Measurements from ENCODE around the gene GNPTG. TPM values are rescaled to one million over a fixed set of nuclear protein-coding genes. Genes with fewer than 3 reads are reported as not detected.

Gene GNPTG
- total RNA-seq, 1 donor, result 26.3 TPM

GRCh38 chr16:1354815-1355540, 3.2 kb downstream of the GNPTG start:
- no peak for DNase-seq (ENCODE audit: low read depth)
- no peak overlapping the region for H3K4me3 ChIP-seq (ENCODE audit: low read depth, low read length)
- no peak for TF ChIP-seq CTCF (IDR thresholded peaks at IDR 0.05; ENCODE audit: insufficient read depth, low read depth, low read length)

DNA sequence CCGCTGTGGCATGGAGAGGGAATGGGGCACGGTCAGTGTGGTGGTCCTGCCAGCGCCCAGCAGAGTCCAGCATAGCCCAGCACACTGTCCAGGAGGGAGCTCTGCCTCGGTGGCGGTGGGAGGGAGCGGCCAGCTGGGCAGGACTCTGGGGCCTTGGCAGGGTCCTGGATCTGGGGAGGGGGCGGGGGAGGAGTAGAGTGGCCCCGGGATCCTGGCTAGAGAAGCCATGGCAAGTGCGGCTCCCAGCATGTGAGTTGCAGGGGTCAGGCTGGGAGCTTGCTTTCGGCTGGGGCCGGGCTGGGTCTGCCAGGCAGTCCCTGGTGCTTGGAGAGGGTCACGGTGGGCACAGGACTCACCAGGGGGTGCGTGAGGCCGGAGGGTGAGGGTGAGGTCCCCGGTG, 3.9 kb downstream of the GNPTG start:
- no peak for DNase-seq (ENCODE audit: low read depth)
- no peak overlapping the region for H3K4me3 ChIP-seq (ENCODE audit: low read depth, low read length)
- TF ChIP-seq CTCF (IDR thresholded peaks at IDR 0.05; ENCODE audit: insufficient read depth, low read depth, low read length), result no peak

DNA sequence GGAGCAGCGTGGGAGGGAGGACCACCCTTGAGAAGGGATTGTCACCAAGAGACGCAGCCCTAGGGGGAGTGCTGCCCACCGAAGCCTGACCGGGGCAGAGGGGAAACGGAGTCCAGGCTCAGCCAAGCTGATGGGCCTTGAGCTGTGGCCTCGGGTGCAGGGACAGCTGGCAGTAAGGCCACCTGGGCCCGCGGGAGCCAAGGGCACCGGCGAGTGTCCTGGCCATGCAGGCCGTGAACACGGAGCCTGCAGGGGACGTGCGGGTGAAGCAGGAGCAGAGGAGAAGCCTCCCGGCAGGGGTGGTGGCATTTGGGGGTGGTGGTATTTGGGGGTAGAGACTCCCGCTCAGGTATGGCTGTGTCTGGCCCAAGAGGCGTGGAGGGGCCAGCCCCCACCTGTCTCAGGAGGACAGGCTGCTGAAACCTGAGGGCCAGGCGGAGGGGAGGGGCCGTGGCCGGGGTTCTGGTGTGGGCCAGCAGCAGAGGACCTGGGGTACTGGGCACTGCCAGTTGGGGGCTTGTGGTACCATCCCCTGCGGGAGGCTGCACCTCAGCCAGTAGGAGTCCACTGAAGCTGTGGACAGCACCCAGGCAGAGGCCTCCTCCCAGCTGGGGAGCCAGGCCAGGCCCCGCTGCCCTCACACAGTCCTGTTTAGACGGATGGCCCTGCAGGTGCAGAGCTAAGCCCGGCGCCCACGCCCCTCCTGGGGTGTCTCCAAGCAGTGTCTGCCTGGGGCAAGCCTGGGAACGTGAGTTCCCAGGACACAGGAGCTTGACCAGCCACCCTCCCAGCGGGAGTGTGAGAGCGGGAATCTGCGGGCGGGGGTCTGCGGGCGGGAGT, 4.5 kb downstream of the GNPTG start:
- no peak for TF ChIP-seq CTCF (IDR thresholded peaks at IDR 0.05; ENCODE audit: insufficient read depth, low read depth, low read length)
- no peak overlapping the region for H3K4me3 ChIP-seq (ENCODE audit: low read depth, low read length)
- DNase-seq (ENCODE audit: low read depth), result no peak

- DNase-seq (ENCODE audit: low read depth), result no peak
- no peak for TF ChIP-seq CTCF (IDR thresholded peaks at IDR 0.05; ENCODE audit: insufficient read depth, low read depth, low read length)
Measured at GRCh38 chr16:1357906-1358566, 6.3 kb downstream of the GNPTG start.

DNA sequence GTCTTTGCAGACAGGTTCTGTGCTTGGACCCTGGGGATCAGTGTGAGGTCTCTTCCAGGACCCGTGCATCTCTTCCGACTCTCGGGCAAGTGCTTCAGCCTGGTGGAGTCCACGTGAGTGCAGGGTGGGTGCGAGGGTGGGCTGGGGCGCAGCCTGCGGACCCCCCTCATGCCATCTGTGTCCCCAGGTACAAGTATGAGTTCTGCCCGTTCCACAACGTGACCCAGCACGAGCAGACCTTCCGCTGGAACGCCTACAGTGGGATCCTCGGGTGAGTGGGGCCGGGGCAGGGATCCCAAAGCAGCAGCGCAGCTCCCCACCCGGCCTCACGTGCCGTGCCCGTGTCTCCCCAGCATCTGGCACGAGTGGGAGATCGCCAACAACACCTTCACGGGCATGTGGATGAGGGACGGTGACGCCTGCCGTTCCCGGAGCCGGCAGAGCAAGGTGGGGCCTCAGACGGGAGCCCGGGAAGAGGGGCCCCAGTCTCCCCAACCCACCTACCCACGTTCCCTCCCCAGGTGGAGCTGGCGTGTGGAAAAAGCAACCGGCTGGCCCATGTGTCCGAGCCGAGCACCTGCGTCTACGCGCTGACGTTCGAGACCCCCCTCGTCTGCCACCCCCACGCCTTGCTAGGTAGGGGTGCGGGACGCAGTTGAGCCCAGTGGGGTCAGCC, 10.1 kb downstream of the GNPTG start:
- TF ChIP-seq CTCF (IDR thresholded peaks at IDR 0.05; ENCODE audit: insufficient read depth, low read depth, low read length), result no peak
- no peak overlapping the region for H3K4me3 ChIP-seq (ENCODE audit: low read depth, low read length)
- DNase-seq (ENCODE audit: low read depth), result no peak

More at GRCh38 chr16:1357906-1358566, 6.3 kb downstream of the GNPTG start:
- H3K4me3 ChIP-seq (ENCODE audit: low read depth, low read length), result no peak overlapping the region

DNA sequence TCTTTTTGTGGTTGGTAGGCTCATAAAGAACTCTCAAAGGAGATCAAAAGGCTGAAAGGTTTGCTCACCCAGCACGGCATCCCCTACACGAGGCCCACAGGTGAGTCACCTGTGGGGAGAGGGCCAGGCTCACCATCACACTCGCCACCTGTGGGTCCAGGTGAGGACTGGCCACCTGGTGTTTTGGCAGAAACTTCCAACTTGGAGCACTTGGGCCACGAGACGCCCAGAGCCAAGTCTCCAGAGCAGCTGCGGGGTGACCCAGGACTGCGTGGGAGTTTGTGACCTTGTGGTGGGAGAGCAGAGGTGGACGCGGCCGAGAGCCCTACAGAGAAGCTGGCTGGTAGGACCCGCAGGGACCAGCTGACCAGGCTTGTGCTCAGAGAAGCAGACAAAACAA, 11.1 kb downstream of the GNPTG start:
- TF ChIP-seq CTCF (IDR thresholded peaks at IDR 0.05; ENCODE audit: insufficient read depth, low read depth, low read length), result no peak
- no peak for DNase-seq (ENCODE audit: low read depth)
- H3K4me3 ChIP-seq (ENCODE audit: low read depth, low read length), result no peak overlapping the region
